ENCODE measurements around the gene PPP1R26.
"Not testable (repeated sequence)": the region's sequence is repeated elsewhere in the genome, so short reads cannot be mapped to it uniquely, and the experiment has no call there.

The PPP1R26 gene

GRCh38 chr9:135479469-135480052 lies at the start of gene PPP1R26:
TSS of gene PPP1R26 (plus strand) at chr9:135479782. CDS start at chr9:135484511, 4,729 bp downstream.
- no peak for DNase-seq

GRCh38 chr9:135437259-135437658 lies 42.3 kb upstream of the PPP1R26 start:
- no peak for DNase-seq

GRCh38 chr9:135437696-135438095 lies 41.9 kb upstream of the PPP1R26 start:
- DNase-seq = not testable (repeated sequence)

- DNase-seq = not testable (repeated sequence)
Observed at GRCh38 chr9:135438581-135439232, 40.9 kb upstream of the PPP1R26 start.

GRCh38 chr9:135439514-135439913 lies 40.1 kb upstream of the PPP1R26 start:
- DNase-seq = not testable (repeated sequence)

- no peak for DNase-seq
Observed at GRCh38 chr9:135439916-135440315, 39.7 kb upstream of the PPP1R26 start.

GRCh38 chr9:135440620-135441019 lies 39.0 kb upstream of the PPP1R26 start:
- DNase-seq = no peak

- DNase-seq = not testable (repeated sequence)
Observed at GRCh38 chr9:135441105-135442071, 38.2 kb upstream of the PPP1R26 start.

GRCh38 chr9:135442075-135442474 lies 37.5 kb upstream of the PPP1R26 start:
- DNase-seq = no peak

GRCh38 chr9:135443797-135444425 lies 35.7 kb upstream of the PPP1R26 start:
- no peak for DNase-seq

- DNase-seq = no peak
Observed at GRCh38 chr9:135447126-135447525, 32.5 kb upstream of the PPP1R26 start.

GRCh38 chr9:135448663-135449100 lies 30.9 kb upstream of the PPP1R26 start:
- no peak for DNase-seq

- not testable (repeated sequence) for DNase-seq
Observed at GRCh38 chr9:135449532-135449931, 30.1 kb upstream of the PPP1R26 start.

- DNase-seq = no peak
Observed at GRCh38 chr9:135450956-135451355, 28.6 kb upstream of the PPP1R26 start.

- DNase-seq = not testable (repeated sequence)
Observed at GRCh38 chr9:135451909-135452308, 27.7 kb upstream of the PPP1R26 start.

GRCh38 chr9:135454737-135455136 lies 24.8 kb upstream of the PPP1R26 start:
- DNase-seq = no peak

GRCh38 chr9:135455401-135456030 lies 24.1 kb upstream of the PPP1R26 start:
- DNase-seq = no peak

GRCh38 chr9:135456436-135457104 lies 23.0 kb upstream of the PPP1R26 start:
- DNase-seq = peak; percentile 55

- not testable (repeated sequence) for DNase-seq
Observed at GRCh38 chr9:135458478-135458877, 21.1 kb upstream of the PPP1R26 start.

GRCh38 chr9:135461936-135462335 lies 17.6 kb upstream of the PPP1R26 start:
- no peak for DNase-seq

- DNase-seq = no peak
Observed at GRCh38 chr9:135463140-135463539, 16.4 kb upstream of the PPP1R26 start.

GRCh38 chr9:135464181-135464580 lies 15.4 kb upstream of the PPP1R26 start:
- no peak for DNase-seq
